HG03280 (cell line): ENCODE data around the gene CWC25.
"Not testable (repeated sequence)": the region's sequence is repeated elsewhere in the genome, so short reads cannot be mapped to it uniquely, and the experiment has no call there.

ENCODE experiments used
- ATAC-seq: cut with Tn5 transposase; IDR thresholded peaks from one replicate; pipeline ENCODE4 v1.9.1; 2021; ENCODE audit warnings: mild to moderate bottlenecking, moderate library complexity; ENCODE audit not compliant: unreplicated experiment

The CWC25 gene

GRCh38 chr17:38824899-38825761 lies at the start of gene CWC25:
Gene CWC25 (minus strand): TSS chr17:38825321. CDS start chr17:38825183, 138 bp downstream.
- peak; percentile 83 for ATAC-seq

GRCh38 chr17:38873640-38874380 lies 48.7 kb upstream of the CWC25 start:
- no peak for ATAC-seq

GRCh38 chr17:38872671-38873385 lies 47.7 kb upstream of the CWC25 start:
- no peak for ATAC-seq

DNA sequence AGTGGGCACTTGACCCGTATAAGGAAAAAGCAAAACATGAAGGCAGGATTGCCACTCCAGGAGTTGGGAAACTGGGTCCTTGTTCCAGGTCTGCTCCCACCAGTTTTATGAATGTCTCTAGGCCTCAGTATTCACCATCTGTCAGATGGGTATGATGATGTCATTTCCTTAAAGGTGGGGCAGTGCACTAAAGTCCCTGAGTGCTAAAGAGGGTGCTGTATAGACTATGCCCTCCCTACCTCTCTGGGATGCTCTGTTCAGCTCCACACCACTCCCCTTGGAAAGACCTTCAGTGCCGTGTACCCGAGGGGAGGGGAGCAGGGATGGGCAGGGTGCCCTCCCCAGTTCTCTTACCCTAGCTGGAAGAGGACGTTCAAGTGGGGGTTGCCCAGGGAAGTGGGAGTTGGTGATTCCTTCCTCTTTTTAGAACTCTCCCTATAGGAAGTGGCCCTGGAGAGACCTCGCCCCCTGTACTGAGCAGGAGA lies 46.9 kb upstream of the CWC25 start:
- no peak for ATAC-seq

GRCh38 chr17:38871247-38872015 lies 46.3 kb upstream of the CWC25 start:
- no peak for ATAC-seq

- no peak for ATAC-seq
Measured at GRCh38 chr17:38870259-38871165, 45.4 kb upstream of the CWC25 start.

DNA sequence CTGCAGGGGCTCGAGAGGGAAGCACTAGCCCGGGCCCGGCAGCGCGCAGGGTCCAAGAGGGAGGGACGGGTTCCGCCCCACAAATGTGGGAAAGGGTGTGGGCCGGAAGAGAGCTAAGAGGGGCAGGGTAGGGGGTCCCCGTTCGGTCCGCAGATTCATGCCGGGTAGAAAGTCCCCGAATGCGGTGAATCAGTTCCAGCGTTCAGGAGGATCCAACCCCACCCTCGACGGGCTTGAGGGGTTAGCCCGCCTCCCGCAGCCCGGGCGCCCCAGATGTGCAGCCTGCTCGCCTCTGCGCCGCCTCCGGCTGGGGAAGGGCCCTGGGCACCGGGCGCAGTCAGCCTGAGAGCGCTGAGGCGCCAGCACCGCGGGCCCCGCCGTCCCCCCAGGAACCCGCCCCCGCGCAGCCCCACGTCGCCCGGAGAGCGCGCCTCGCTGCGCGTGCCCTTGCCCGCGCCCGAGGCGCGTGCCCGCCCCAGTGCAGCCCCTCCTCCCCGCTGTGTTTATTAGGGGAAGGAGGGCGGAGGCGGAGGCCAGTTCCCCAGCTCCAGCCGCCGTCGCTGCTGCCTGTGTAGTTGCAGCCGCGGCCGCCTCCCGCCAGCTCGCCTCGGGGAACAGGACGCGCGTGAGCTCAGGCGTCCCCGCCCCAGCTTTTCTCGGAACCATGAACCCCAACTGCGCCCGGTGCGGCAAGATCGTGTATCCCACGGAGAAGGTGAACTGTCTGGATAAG lies 44.6 kb upstream of the CWC25 start, which contains the start of gene LASP1:
Gene LASP1 (plus strand): TSS at position 533 of the 733 bp plus-strand sequence. CDS start 132 bp downstream, at position 665.
- peak; percentile 47 for ATAC-seq

DNA sequence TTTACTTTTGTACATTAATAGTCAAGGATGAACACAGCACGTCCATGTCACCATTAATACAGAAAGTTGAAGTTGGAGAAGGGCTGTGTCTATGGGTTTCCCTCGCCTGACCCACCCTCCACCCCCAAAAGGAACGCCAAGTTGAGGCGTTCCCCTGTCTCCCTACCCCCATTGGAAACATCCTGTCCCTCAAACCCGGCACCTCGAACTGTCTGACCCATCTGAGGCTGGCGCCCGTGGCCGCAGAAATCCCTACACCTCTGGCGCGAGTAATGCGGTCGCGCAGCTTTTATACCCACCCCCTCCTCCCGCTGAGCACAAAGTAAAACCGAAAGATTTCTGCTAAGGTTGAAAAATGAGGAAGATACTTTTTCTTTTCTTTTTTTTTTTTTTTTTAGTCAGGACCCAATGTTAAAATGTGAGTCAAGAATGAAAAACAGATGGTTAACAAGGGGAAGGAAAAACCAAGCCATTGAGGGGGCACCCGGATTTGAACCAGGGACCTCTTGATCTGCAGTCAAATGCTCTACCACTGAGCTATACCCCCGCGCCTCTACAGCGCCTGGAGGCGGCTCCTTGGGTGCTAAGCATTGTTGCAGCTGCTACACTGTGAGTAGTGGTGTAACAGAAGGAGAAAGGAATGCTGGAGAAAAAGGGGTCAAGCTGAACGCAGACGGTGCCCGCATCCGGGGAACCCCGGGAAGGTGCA lies 43.9 kb upstream of the CWC25 start:
- ATAC-seq = peak; percentile 38

- ATAC-seq = no peak
Measured at GRCh38 chr17:38867968-38868816, 43.1 kb upstream of the CWC25 start.

GRCh38 chr17:38867179-38867967 lies 42.3 kb upstream of the CWC25 start:
- ATAC-seq = no peak

- ATAC-seq = no peak
Measured at GRCh38 chr17:38864636-38865398, 39.7 kb upstream of the CWC25 start.

GRCh38 chr17:38861399-38861843 lies 36.3 kb upstream of the CWC25 start:
- no peak for ATAC-seq

GRCh38 chr17:38857271-38857670 lies 32.1 kb upstream of the CWC25 start:
- no peak for ATAC-seq

GRCh38 chr17:38855101-38855714 lies 30.1 kb upstream of the CWC25 start:
- not testable (repeated sequence) for ATAC-seq
